Middle frontal gyrus (tissue), 1 donor: ENCODE data around the gene SDK2.
A peak's percentile ranks its signal among the peaks of the same experiment; 100 is the strongest.

Experiments
- DNase-seq: peaks from one replicate; pipeline ENCODE4 v3.0.0-alpha.2; 2015; ENCODE audit warnings: low spot score; ENCODE audit errors: extremely low spot score

Gene SDK2

DNA sequence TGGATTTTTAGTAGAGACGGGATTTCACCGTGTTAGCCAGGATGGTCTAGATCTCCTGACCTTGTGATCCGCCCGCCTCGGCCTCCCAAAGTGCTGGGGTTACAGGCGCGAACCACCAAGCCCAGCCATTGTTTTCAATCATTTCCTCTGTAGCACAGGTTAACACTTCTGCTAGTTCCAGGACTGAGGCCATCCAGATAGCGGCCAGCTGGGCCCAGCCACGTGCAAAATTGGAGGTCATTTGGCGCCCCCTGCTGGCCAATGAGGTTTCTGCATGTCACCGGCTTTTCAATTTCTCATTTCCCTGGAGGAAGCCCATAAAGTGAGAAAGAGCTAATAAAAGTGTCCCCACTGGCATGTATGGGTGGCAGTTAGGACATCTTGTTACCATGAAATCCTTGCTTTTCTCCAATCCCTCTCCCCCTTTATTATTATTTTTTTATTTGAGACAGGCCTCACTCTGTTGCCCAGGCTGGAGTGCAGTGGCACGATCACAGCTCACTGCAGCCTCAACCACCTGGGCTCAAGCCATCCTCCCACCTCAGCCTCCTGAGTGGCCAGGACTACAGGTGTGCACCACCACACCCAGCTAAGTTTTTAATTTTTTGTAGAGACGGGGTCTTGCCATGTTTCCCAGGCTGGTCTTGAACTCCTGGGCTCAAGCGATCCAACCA is 274.3 kb downstream of the SDK2 start:
- peak; percentile 79 for DNase-seq

DNA sequence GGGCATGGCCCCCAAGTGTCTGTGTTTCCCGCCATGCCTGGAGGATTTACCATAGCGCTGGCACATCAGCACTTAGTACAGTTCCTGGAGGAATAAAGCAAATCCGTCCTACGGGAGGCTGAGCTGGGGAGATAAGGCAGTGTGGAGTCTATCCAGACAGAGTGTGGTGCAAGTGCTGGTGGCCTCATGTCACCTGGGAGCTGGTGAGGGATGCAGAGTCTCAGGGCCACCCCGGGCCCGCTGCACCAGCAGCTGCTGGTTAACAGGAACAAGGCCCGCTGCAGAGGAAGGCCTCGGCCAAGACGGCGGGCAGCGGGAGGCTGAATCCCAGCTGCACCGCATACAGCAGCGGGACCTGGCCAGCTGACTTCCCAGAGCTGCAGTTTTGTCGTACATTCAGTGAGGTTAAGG is 275.1 kb downstream of the SDK2 start:
- DNase-seq = no peak

DNA sequence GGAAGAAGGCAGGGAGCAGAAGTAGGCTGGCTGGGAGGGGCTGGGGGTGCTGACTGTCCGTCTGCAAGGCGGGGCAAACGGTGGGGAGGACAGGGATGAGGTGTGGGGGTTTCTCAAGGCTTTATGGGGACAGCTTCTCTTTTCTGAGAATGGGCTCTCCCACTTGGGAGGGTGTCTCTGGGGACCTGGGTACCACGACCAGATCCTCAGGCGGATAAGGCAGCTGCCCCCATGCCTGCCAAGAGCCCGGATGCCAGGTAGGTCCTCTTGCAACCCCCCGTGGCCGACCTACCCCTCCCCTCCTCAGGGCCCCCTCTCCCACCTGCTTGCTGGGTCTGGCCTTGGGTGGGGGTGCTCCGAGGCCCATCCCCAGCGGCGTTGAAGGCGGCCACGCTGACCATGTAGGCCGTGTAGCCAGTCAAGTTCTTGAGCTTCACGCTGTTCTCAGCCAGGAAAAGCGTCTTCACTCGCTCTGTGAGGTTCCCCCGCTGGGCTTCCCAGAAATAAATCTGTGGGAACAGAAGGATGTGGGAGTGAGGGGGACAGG is 276.1 kb downstream of the SDK2 start:
- DNase-seq = no peak

DNA sequence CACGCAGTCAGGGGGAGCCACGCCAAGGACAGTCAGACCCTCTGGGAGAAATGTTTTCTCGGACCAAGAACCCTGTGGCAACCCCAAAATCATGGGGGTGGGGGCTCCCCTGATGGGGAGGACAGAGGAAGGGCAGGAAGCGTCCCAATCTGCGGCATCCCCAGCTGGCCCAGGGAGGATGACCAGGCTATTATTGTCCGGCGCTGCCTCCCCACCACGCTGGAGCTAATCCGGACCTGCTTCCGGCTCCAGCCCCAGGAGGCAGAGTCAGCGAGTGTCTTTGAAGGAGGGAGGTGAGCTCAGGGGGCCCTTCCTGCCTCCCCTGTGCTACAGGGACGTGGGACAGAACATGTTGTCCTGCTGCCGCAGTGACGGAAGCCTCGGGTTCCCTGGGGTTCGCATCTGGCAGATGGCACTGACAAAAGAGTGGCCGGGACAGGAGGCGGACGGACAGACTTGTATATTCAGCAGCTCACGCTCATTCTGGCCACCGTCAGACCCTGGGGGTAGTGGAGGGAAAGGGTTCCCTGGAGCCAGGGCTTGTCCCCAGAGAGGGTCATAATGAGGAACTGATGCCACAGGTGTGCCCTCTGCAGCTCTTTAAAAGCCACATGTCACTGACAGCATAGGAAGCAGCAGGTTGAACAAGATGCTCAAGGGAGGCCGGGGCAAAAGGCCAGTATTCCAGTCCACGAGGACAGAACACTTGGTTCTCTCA is 278.2 kb downstream of the SDK2 start:
- DNase-seq = no peak

DNA sequence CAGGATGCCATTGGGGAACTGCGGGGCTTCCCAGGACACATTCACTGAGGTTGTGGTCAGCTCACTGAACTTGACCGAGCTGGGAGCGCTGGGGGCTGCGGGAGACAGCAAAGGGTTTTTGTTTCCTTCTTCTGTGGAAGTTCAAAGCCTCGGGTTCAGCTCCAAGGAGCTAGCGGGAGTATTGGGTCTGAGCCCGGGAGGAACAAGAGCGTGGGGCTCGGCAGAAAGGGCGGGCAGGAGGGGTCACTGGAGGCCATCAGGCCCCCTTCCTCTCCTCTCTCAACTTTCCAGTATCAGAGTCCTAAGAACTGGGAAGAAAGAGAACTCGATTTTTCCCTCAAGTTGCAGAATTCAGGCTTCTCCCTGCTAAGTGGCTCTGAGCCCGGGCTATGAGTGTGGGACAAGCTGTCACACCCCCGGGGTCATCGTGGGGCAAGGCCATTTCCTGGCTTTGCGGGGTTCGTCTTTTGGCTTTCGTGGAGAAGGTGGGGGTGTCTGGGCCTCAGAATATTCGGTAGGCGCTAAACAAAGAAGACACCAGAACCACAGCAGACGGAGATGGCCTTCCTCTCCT is 278.9 kb downstream of the SDK2 start:
- DNase-seq = no peak

DNA sequence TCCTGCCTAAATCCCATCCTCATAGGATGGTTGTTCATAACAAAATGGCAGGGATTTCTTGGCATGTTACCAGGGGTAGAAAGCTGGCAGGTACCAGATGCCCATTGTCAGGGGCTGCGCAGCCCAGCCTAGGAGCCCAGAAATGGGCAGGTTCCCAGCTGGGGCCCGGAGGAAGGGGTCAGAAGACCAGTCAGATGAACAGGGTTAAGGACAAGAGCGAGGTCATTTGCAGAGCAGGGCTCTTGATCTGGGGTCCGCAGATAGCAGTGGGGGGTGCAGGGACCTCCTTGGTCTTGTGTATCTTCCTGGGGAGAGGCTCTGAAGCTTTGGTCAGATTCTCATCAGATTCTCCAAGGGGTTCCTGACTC is 280.1 kb downstream of the SDK2 start:
- DNase-seq = no peak

DNA sequence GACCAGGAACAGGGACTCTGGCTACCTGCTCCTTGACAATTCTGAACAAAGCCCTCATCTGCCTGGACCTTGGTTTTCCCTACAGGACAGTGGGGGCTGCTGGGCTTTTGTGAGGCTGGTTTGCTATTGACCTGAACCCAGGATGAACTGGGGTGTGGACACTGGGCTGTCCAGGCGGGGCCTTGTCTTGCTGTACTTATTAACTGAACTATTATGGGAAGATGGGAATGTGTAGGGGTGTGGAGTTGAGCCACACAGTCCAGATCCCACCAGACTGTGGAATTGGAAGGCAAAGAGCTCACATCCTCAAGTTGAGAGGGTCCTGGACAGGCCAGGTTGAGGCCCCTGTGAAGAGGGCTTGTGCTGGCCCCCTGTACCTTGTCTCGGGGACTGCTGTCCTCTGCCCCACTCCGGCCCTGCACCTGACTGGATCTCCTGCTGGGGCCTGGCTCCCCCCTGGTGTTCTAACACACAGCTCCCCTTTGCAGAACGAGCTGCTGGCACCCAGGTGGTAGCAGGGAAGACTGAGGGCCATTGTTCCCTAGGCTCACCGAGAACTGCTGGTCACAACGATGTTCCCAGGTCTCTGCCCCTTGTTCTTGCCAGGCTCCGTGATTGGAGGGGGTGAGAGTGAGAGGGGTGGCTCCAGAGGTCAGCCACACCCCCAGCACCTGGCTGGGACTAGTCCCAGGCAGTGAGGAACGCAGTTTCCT is 280.6 kb downstream of the SDK2 start:
- DNase-seq = no peak

DNA sequence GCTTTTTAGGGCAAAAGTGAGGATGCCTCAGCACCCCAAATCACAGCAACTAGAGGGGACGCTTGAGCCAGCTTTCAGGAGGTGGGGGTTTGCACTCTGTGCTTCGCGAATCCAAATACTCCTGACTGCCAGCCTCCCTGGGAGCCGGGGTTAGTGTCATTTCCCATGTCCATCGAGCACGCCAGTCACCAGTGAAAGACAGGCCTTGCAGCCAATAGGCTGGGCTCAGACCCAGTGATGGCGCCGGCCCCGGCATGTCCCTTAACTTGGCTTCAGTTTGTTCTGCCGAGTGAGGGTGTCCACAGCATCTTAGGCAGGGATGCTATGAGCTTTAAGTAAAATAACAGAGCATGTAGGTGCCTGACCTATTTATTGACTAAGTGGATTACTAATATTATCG is 281.5 kb downstream of the SDK2 start:
- no peak for DNase-seq

DNA sequence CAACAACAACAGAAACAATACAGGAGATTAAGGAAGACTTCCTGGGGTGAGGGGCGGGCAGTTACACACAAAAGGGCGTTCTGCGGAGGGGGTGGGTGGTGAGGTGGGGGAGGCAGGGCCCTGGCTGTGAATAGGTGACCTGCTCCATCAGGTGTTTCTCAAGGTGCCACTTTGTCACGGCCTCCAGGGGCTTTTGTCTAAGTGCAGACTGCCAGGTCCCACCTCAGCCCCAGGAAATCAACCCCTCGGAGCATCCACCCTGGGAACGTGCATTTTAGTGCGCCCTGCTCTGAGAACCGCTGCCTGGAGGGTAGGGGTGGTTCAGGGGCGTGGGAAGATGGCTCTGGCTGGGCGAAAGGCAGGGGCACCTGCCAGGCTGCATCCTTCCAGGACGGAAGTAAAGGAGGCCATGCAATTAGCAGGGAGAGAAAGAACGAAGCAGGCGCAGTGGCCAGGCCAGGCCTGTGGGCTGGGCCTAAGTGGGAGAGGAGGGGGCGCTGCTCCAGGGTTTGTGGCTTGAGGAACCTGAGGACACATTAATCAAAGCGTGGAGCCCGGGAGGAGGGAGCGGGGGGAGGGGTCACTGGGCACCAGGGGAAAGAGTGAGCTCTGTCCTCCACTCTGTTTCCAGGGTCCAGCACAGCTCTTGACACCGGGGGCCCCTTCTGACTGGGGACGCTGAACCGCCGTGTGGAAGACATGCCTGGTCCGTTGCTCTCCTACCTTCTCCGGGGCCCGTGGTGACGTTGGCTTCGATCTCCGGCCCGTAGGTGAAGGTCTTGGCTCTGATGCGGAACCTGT is 283.1 kb downstream of the SDK2 start:
- no peak for DNase-seq

DNA sequence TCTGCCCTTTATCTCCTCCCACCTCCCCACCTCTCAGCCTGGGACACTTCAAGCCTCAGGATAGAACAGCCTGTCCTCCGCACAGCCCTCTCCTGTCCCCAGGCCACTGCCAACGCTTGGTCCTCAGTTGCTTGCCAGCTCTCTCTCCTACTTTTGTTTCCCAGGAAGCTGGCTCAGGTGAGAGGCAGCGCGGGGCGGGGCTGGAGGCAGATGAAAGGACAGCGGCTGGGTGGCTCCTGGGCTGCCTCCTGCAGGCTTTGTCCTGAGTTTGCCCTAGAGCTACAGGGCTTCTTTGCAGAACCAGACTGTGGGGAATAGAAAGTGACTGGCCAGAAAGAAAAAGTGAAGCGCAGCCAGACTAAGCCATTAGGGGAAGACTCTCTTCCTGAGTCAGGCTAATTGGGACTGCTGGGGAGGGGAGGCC is 284.2 kb downstream of the SDK2 start:
- no peak for DNase-seq

DNA sequence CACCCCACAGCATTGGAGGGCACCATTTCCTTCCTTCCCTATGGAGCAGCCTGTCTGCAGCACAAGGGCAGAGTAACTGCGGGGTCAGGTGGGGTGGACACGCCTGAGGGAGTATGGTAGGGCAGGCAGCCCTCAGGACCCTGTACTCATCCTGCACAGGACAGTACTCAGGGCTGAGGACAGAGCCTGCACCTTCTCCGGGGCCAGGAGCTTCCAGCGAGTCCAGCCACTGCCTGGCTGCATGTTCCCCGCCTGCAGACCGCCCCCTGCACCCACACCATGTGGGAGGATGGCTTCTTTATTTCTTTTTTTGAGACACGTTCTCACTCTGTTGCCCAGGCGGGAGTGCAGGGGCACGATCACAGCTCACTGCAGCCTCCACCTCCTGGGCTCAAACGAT is 284.9 kb downstream of the SDK2 start:
- no peak for DNase-seq

DNA sequence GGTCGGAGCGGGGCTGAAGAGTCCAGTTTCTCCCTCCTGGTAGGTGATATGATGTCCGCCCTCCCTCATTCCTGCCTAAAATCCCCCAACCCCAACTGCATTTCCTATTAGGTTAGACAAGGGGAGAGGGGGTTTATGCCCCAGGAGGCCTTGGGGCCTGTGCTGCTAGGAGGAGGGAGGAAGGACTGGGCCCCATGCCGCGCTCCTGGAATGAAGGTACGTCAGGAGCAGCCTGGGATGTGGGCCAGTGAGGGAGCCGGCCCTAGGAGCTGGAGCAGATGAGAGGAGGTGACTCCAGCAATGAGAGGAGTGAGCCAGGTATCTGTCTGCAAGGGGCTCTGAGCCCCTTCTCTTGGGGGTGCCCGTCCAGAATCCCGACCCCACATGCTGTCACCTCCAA is 285.6 kb downstream of the SDK2 start:
- no peak for DNase-seq

DNA sequence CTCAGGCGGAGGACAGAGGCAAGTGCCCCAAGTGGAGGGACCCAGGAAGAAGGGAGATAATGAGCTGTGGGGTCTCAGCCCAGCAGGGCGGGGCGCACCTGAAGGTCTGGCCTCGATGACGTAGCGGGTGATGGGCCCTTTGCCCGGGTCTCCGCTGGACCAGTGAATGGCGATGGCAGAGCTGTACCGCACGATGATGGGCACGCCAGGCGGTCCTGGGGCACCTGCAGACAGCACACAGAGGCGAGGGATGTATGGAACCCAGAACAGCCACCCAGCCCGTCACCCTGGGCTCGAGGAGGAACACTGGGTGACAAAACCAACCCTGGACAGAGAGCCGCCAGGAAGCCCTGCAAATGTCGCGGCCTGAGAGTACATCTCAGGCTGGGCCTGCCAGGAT is 286.3 kb downstream of the SDK2 start:
- DNase-seq = no peak

DNA sequence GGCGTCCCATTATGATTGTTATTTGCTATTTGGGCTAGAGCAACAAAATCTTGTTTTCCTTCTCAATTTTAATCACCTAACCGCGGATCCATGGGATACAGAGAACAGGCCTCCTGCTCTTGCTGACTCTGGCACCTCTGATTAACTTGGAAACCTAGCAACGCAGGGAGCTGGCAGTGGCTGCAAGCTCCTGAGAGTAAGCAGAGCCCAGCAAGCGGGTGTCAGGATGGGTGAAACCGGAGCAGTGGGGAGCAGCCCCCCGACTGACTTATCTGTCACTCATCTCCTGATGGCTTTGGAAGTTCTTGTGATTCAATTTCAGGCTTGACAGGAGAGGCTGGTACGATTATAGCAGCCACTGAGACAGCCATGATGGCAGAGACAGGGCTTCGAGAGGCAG is 286.9 kb downstream of the SDK2 start:
- no peak for DNase-seq

DNA sequence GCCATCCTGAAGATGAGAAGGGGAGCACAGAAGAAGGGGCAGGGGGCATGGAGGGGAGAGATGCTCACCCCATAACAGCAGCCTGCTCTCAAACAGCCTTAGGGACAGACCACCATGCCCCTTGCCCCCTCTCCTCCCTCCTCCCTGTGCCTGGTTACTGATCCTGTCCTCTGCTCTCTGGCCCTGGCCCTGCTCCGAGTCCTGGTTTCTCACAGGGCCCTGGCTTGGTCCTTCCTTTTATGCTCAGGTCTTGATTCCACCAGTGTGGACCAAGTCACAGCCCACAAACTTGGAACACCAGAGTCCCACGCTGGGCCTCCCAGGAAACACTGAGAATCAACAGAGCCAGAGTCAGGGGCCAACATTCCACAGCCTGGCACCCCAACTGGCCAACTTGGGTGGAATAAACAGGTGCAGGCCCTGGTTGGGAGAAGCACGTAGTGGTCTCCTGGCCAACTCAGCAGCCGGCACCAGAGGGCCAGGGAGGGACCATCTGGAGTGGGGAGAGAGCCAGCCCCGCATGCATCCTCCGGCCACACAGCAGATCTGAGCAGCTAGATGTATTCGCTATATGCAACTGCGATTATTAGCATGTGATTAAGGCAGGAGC is 287.6 kb downstream of the SDK2 start:
- DNase-seq = no peak

DNA sequence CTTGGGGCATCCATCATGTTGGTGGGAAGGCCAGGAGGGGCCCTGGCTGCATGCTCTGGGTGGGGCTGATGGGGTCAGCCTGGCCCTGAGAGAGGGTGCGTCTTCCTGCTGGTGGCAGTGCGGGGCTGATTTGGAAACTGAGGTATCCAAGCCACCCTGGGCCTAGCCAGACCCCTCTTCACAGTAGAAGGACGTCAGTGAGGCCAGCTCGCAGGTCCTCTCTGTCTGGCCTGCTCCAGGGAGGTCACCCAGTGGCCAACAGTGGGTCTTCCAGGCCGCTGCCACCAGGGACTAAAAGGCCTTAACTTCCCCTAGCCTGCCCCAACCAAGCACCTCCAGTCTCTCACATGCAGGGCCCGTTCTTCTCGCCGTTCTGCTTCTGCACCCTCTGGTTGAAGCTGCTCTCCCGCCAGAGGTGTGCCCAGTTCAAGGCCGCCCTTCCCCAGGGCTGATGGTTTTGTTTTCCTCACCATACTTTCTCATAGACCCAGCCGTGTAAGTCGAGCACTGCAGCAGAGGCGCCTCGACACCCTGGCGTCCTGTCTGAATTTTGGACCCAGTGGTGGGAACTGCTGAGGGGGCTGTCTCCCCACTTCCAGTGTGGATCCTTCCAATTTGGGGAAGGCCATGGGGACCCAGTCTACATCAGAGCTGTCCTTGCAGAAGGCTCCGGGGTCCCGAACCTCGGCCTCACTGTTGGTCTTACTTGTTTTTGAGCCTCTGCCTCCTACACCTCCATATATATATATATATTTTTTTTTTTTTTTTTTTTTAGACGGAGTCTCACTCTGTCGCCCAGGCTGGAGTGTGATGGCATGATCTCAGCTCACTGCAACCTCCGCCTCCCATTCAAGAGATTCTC is 289.6 kb downstream of the SDK2 start:
- DNase-seq = no peak

DNA sequence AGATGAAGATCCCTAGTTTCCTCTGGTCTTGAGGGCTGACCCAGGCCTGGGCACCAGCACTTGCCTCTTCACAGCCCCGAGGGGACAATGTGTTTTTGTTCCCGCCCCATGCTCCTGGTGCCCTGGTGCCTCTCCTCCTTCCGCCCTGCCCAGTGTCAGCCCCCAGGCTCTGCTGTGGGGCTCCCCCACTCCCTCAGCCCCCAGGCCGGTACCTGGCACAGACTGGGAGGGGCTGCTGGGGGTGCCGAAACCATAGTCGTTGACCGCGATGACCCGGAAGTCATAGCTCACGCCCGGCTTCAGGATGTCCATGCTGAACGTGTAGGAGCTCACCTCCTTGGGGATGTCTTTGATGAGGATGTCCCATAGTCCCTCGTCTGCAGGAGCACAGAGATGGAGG is 292.0 kb downstream of the SDK2 start:
- no peak for DNase-seq

DNA sequence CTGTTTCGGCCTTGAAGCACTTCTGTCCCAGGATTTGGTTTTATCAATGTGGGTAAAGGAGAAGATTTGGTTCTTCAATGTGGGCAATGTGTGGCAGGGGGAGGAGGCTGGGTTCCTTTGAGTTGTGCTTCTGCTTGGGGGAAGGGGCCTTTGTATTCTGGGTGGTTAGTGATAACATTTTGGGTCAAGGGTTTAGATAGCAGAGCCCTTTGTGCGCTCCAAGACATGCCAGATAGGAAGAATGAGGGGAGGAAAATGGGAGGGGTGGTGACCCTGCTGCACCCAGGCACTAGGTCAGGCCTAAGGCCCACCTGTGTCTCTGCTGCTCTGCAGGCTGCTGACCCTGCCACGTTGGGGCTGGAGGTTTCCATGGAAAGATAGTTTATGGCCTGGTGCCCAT is 292.5 kb downstream of the SDK2 start:
- DNase-seq = no peak

DNA sequence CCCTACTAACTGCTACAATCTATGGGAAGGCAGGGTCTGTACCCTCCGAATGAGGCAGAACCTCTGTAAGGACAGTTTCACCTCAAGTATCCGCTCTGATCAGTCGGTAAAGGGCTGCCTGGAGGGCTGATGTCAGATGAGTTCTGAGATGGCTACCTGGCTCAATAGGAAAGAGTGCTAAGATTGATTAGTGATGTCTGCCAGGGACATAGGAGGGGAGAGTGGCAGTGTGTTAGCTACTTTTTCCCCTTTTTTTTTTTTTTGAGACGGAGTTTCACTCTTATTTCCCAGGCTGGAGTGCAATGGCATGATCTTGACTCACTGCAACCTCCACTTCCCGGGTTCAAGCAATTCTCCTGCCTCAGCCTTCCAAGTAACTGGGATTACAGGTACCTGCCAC is 293.4 kb downstream of the SDK2 start:
- no peak for DNase-seq

DNA sequence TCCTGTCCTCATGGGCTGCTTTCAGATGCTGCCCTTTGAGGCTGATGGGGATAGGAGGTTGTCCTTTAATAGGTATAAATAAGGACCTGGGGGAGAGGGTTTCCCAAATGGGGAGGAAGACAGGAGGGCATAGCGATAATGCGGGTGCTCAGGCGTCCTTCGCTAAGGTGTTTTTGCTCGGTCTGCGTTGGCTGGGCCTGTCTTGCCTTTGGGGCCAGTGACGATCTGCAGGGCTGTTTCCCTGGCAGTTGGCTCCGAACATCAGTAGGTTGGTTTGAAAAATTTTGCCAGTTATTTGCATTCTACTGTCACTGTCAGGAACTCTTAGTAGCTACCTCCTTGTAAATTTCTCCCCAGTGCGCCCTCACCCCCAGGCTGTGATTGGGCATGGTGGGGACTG is 294.6 kb downstream of the SDK2 start:
- no peak for DNase-seq
